WI38 (cell line): Measurements from ENCODE around the gene TCHP.

Source experiments
- H3K4me3 ChIP-seq: 2 replicates; pipeline ENCODE4 v1.5.1; 2011; ENCODE audit warnings: low read depth, mild to moderate bottlenecking, control low read depth, low read length
- TF ChIP-seq, protein P1 (sequence below): IDR thresholded peaks from 2 replicates; pipeline ENCODE4 v1.5.1; 2012; ENCODE audit warnings: low read depth, mild to moderate bottlenecking, control low read depth, low read length

TCHP gene

DNA sequence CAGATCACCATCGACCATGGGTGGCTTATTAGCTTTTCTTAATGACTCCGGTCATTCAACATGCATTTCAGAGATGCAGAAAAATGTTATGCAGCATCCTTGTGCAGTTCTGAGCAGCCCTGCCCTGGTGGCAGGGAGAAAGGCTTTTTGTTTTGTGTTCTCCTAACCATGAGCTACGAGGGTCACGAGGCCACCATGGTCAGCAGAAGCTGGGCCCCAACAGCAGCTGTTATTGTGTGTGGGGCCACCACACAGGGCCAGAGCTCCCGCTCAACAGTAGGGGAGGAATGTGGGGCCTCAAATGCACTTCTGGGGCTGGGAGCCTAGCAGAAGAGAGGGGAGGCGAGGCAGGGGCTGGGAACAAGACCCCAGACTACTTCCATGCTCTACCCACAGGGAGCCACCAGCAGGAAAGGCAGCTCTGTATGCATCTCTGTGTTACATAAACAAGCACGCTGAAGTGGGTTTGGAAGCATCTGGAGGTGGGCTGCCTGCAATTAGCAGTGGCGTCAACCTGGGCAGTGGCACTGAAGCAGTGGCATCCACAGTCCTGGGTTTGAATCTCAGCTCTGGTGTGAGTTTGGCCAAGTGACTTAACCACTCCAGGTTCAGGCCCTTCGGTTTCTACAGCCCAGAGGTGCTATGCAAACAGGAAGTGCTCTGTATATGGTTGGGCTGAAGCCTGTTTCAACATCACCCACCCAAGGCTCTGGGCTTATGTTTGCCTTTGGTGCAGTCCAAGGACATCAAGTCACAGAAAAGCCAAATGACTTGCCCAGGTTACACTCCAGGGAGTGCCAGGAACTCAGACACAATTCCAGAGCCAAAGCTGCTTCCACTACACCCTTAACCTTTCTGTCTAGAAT is 36.0 kb upstream of the TCHP start:
- TF ChIP-seq, protein P1, sequence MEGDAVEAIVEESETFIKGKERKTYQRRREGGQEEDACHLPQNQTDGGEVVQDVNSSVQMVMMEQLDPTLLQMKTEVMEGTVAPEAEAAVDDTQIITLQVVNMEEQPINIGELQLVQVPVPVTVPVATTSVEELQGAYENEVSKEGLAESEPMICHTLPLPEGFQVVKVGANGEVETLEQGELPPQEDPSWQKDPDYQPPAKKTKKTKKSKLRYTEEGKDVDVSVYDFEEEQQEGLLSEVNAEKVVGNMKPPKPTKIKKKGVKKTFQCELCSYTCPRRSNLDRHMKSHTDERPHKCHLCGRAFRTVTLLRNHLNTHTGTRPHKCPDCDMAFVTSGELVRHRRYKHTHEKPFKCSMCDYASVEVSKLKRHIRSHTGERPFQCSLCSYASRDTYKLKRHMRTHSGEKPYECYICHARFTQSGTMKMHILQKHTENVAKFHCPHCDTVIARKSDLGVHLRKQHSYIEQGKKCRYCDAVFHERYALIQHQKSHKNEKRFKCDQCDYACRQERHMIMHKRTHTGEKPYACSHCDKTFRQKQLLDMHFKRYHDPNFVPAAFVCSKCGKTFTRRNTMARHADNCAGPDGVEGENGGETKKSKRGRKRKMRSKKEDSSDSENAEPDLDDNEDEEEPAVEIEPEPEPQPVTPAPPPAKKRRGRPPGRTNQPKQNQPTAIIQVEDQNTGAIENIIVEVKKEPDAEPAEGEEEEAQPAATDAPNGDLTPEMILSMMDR = no peak

DNA sequence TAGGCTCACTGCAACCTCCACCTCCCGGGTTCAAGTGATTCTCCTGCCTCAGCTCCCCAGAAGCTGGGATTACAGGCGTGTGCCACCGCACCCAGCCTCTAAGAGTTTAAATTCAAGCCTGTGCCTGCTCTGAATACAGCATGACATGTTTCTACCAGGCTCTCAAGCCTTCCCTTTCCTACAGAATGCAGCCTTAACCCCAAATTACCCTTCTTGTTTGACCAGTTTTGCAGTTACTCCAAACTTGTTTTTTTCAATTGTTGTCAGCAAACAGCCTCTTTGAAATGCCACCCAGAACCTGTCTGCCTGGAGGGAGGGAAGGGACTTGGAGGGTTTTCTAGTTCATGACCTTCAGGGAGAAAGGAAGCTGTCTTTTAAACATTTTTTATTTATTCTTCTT is 35.2 kb upstream of the TCHP start:
- H3K4me3 ChIP-seq = no peak overlapping the region
- TF ChIP-seq, protein P1 = no peak

More for the DNA sequence above, 36.0 kb upstream of the TCHP start:
- H3K4me3 ChIP-seq = no peak overlapping the region

DNA sequence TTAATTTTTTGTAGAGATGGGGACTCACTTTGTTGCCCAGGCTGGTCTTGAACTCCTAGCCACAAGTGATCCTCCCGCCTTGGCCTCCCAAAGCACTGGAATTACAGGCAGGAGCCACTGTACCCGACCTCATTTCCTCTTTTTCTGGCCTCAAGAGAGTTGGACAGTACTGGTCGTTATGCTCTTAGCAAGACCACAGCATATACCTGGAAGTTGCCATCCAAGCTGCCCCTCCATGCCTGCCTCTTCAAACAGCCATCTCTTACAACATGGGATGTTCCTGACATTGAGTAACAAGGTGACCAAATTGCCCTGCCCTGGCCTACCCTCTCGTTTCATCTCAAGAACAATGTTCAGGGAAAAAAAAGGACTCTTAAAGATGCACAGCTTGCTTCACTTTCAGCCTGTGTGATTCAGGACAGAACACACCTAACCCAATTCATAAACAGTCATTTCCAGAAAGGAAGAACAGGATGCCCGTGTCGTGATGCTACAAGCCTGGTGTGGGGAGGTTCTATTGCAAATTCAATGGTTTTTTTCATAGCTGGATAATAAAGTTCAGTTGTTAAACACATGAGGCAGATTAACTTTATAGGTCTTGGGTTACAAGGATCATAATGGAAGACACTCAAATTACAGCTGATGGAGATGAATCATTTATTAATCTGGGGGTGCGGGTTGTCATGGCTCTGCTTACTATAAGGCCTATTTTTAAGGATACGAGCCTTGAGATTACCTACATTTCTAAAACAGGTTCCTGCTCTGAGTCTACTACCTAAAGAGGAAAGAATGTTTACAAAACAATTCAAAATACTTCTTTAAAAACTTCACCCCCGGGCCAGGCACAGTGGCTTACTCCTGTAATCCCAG is 31.7 kb upstream of the TCHP start:
- H3K4me3 ChIP-seq = no peak overlapping the region
- TF ChIP-seq, protein P1 = no peak

DNA sequence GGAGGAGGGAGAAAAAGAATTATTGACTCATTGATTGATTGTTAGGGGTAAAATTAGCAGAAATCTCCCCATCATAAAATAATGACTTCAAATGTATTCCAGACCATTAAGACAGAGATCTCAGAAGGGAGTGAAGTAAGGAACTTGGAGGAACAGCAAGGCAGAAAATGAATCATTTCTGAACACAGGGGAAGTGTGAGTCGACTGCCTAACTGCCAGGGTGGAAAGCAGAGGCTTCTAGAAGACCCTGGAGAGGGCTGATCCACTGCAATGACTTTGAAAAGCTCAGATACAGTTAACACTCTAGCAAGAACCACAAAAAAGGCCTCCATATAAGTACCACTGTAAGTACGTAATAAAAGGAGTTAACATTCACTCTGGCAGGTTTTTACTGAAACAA is 29.4 kb upstream of the TCHP start:
- TF ChIP-seq, protein P1 = no peak
- no peak overlapping the region for H3K4me3 ChIP-seq

DNA sequence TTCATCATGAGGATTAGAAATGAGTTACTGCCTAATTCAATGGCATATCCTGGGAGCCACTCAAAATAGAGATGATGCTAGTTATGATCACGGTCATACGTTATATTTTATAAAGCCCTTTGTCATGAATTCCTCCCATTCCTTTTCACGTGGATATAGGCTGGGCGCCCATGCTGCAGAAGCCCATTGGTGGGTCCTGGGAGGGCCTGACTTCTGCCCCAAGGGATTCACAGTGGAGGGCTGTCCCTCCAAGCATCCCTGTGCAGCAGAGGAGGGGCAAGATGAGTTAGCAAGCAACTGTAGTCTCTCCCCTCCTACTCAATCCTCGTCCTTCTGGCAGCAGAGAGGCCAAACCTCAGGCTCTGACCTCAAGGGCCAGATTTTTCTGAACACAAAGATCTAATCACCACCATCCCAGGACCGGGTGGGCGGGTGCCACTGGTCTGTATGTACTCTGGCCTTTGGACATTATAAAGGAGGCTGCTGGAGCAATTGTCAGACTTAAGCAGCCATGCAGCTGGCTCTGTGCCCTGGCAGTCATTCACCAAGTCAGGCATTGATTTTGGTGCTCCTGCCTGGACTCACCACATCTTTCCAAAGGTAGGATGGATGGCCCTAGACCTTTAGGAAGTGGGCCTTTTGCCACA is 28.3 kb upstream of the TCHP start:
- H3K4me3 ChIP-seq = no peak overlapping the region
- TF ChIP-seq, protein P1 = no peak

DNA sequence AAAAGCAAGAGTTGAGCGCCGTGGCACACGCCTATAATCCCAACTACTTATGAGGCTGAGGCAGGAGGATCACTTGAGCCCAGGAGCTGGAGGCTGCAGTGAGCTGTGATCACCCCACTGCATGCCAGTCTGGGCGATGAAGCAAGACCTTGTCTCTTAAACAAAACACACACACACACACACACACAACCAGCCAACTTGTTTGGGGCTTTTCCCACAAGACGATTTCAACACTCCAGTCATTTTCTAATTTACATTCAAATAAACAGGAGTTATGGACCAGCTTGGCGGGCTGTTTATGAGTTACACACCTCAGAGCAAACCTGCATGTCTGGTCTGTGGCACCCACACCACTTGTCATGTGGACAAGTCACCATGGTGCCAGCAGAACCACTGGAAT is 26.4 kb upstream of the TCHP start:
- H3K4me3 ChIP-seq = no peak overlapping the region
- TF ChIP-seq, protein P1 = no peak
